ENCODE data around the gene NEURL1.
"Not testable (repeated sequence)": the region's sequence is repeated elsewhere in the genome, so short reads cannot be mapped to it uniquely, and the experiment has no call there.

The NEURL1 gene

DNA sequence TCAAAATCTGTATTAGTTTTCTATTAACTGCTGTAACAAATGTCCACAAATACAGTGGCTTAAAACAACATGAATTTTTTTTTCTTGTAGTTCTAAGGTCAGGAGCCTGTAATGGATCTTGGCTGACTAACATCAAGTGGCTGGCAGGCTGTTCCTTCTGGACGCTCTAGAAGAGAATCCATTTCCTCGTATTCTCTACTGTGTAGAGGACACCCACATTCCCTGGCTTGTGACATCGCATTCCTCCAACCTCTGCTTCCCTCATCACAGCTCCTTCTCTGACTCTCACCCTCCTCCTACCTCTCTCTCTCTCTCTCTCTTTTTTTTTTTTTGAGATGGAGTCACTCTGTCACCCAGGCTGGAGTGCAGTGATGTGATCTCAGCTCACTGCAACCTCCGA lies 30.0 kb upstream of the NEURL1 start:
- DNase-seq: no peak

DNA sequence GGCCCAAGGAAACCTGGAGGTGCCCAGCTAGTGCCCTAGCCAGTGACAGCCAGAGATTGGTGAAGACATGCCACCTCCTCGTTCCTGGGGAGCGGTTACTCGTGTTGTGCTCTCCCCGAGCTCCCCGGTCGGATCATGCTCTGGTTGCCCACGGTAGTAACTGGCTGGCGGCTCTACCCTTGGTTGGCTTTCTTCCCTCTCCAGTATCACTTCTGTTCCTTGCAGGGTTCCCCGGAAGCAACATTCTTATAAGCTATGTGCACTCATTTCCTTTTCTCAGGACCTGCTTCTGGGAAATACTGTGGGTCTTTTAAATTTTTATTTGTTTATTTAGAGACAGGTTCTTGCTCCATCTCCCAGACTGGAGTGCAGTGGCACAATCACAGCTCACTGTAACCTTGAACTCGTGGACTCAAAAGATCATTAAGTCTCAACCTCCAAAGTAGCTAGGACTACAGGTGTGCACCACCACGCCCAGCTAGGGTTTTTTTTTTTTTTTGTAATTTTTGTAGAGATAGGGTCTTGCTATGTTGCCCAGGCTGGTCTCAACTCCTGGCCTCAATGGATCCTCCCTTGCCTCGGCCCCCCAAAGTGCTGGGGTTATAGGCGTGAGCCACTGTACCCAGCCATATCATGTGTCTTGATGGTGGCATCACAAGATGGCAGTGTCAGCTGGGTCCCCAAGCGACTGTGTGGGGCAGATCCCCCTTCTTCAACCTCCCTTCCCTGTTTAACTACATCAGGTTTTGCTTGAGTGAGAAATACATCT lies 27.9 kb upstream of the NEURL1 start:
- DNase-seq: no peak

DNA sequence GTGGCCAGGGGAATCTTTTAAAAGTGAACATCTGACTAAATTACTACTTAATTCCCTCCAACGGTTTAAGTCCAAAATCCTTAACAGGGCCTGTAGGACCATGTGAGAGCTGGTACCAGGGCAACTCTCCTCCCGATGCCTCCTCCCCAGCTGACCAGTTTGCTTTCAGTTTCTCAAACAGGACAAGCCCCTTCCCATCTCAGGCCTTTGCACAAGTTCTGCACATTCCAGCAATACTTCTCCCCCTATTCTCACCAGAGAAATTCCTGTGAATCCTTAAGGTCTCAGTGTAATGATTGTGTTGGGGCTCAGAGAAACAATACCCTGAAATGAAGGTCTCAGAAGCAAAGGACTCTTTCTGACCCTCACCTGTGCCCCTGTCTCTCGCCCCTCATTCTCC lies 26.8 kb upstream of the NEURL1 start:
- DNase-seq: no peak

DNA sequence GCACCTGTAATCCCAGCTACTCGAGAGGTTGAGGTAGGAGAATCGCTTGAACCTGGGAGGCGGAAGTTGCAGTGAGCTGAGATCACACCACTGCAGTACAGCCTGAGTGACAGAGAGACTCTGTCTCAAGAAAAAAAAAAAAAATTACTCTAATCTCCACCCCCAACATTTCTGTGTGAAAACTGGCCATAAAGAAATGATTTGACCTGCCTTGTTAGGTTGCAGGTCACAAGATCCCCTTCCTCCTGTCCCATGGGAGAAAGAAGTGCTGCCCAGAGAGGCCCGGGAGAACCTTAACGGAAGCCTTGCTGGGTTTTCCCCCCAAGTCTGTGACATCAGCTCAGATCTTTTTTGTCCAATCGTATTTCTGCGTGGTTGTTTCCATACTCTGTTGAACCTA lies 26.1 kb upstream of the NEURL1 start:
- DNase-seq: no peak

DNA sequence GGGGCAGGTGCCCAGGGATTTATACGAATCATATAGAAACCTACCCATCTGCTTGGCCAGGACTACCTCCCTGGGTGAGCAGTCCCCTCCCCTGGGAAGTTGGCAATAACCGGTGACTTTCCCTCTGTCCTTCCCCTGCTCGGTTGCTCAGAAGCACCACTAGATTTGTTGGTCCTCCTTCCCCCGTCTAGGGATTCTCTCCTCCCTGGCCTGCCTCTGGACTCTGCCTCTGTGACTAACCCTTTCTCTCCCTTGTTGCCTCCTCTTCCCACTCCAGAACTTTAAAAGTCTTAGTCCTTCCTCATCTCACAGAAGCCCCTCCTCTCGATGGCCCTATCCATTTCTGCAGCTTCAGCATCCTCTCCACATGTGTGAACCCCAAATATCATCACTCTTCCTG lies 24.3 kb upstream of the NEURL1 start:
- DNase-seq: no peak

DNA sequence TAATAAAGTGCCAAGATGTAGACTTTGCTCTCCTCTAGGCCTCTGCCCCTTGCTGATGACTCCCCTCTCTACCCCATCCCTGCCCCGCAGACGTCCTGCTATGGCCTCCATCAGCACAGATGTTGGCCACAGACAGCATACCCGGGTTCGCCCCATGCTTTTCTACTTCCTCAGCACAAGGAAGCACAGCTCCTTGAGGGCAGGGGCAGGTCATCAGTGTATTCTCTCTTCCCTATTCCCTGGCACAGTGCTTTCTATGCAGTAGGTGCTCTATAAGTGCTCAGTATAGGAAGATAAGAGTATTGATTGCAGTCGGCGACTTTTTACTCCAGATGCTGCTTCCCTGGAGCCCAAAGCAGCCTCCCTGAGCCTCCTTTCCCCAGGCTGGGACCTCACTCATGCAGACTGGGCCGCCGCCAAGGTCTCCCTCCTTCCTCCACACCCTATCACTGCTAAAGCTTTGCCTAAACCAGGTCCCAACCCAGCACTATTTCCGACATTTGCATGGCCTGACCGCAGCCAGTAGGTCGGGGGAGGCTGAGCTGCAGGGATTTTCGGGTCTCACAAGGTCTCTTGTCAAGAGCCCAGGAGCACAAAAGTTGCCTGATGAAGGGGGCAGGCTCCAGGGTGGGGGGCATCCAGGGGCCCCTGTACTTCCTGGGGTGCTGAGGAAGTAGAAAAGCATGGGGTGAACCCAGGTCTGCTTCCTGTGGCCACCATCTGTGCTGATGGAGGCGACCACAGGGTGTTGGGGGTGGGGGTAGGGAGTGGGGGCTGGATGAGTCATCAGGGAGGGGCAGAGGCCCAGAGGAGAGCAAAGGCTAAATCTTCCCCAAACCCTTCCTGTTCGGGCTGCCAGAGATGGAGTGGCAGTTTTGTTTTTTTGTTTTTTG lies 22.5 kb upstream of the NEURL1 start:
- no peak for DNase-seq

DNA sequence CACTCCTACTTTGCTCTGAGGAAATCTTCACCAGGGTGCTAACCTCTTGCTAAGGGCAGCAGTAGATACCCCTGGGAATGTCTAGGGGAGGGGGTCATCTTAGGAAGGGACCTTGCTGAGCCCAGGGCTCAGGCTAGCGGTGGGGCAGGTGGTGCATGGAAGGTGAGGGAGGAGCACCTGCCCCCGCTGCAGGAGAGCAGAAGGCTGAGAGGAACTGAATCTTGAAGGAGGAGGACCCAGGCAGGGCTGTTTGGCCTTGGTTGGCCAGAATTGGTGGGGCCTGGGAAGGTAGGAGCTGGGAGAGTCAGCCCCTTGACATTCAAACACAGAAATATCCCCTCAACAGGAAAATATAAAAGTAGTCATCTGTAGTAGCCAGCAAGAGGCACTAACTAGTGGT lies 21.5 kb upstream of the NEURL1 start:
- no peak for DNase-seq

DNA sequence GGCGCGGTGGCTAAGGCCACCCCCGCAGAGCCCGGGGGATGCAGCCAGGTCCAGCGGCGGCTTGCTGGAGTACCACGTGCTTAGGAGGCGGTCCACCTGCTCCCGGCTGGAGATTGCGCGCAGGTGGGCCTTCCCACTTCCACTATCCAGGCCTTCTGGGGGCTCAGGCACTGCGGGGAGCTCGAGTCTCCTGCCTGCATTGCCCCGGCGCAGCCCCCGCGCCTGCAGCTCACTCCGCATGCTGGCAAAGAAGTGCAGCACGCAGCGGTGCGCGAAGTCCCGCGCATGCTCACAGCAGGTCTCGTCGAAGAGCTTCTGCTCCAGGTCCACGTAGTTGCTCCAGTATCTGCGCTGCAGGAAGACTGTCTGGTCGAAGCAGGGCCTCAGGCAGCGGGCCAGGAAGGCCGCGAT lies 20.2 kb upstream of the NEURL1 start:
- peak; percentile 42 for DNase-seq

DNA sequence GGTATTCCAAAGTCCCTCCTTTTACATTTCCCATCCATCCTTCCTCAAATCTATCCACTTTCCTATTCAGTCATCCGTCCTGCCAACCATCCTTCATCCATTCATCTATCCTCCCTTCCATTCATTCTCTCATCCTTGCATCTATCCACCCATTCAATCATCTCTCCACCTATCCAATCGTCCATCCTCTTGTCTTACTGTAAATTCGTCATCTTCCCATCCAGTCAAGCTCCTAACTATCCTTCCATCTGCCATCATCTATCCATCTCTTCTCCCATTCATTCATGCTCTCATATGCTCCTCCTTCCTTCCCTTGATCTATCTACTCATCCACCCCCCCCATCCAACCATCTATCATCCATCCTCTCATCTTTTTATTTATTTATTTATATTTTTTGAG lies 19.4 kb upstream of the NEURL1 start:
- DNase-seq: no peak

DNA sequence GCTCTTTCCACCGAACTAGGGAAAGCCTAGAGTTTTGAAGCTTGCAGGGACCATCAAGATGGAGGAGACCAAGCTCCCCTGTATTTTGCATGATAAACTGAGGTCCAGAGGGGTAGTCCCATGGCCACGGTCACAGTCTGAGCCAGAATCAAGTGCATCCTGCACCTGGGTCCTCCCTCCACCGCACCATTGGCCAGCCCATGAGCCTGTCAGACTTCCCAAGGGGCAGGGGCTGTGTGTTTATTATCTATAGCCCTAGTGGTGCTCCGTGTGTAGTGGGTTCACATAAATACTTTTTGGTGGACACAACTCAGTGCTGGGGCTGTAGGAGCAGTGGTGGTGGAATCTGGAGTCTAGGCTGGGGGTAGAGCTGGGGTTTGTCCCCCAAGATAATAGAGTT lies 18.1 kb upstream of the NEURL1 start:
- no peak for DNase-seq

DNA sequence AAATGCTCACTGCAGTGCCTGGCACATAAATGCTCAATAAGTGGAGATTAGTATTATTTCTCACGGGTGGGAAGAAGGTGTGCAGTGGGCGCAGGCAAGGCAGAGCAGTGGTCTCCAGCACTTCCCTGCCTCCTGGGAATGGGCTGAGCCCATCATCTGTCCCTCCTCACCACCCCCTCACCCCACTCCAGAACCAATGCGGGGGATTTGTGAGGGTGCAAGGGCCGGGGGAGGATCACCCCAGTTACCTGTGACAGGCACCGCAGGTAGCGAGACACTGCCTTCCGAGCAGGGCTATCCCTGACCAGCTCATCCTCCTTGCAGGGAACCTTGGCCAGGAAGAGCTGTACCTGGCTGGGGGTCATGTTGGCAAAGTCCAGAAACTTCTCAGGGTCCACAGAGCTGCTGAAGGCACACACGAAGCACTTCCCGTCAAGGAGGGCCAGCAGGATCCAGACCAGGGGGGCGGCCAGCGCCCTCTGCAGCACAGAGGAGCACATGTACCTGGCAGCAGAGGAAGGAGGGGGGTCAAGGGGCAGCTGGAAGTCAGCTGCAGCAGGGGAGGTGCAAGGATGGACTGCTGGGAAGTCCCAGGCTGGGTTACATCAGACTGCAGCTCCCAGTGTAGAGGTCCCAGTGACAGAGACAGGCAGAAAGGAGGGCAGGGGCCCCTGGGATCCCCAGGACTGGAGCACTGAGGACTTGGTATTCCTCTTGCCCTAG lies 17.3 kb upstream of the NEURL1 start:
- no peak for DNase-seq

DNA sequence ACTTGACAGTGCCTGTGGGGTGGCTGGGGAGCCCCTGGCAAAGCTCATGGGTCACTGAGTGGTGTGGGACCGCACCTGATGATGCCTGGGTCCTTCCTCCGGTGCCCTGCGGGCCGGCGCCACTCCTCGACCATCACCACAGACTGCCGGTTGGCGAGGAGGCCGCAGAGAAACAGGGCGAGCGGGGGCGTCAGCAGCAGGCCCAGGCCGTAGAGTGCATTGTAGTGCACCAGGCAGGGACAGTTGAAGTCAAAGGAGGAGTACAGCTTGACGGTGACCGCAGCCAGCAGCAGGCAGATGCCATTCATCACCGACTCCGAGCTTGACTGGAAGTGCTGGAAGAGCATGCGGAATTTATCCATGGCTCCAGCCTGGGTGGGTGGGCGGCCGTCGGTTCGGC lies 14.8 kb upstream of the NEURL1 start:
- DNase-seq: no peak

DNA sequence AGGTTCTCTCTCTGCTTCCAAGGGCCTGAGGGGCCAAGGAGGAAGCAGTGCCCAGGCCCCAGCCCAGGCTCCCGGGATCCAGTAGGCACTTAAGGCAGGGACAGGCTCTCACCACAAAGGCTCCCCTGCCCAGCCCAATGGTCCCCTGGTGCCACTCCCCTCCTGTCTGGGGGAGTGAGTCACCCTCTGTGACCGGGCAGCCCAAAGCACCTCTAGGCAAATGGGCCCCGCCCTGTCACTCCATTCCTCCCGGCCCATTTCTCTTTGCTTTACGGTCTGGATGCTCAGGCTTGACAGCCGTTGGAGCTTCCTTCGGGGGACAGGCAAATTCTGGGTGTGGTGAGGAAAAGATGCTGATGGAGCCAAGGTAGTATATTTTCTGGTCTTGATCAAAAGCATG lies 14.4 kb upstream of the NEURL1 start, which contains the start of gene CALHM3:
Gene CALHM3, minus strand, starts transcription at position 106 of the 400 bp plus-strand sequence. CDS start 208 bp downstream, outside the sequence.
- DNase-seq: no peak

DNA sequence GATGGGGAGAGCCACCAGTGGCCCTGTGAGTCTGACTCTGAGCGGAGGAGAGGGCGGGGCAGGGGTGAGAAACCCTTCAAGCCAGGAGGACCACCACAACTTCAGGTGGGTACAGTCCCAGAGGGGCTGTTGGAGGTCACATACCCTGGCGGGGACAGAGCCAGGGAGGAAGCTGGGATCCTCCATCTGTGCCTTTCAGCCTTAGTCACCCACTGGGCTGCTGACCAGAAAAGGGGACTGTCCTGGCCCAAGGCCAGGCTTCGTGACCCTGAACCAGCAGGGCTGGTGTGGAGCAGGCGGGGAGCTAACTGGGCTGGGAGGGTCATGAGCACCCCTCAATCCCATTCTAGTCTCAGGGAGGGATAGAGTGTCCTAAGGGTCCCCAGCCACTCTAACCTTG lies 13.0 kb upstream of the NEURL1 start:
- DNase-seq: no peak

DNA sequence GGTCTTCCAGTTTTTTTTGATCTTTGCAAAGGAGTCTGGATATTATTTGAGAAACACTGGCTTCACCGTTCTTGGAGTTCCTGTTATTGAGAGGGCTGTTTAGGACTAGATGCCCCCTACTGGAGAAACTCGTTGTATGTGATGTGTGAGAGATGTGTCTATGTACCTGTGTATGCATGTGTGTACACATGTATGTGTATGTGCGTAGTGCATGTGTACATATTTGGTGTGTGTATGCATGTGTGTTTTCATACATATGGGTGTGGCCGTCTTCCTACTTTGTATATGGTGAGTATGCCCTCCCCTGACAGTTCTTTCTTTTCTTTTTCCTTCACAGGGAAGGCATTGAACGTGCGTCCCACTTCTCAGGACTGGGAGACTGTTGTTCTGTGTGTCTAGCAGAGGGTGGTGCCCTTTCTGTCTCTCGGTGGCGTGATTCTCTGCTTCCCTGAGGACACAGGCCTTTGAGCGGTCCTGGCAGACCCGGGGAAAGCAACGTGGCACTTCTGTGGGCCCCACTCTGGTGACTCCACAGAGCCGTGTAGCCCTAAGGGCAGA lies 11.5 kb upstream of the NEURL1 start:
- peak; percentile 39 for DNase-seq

DNA sequence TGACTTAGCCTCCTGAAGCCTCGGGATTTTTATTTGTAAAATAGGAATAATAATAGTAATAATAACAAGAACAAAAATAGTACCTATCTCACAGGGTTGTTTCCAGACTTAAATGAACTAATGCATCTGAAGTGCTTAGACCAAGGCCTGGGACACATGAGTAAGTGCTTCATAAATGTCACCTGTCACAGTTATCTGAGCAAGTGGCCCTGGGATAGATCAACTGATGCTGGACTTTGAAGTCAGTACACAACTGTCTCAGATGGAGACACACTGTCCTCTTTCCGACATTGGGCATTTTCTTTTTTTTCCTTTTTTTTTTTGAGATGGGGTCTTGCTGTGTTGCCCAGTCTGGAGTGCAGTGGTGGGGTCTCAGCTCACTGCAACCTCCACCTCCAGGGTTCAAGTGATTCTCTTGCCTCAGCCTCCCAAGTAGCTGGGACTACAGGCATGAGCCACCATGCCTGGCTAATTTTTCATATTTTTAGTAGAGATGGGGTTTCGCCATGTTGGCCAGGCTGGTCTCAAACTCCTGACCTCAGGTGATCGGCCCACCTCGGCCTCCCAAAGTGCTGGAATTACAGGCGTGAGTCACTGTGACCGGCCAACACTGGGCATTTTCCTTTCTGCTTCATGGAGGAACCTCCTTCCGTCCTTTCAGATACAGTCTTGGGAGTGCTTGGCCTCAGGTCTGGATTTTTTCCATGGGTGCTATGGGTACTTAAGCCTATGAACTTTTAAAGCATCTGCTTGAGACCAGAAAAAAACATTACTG lies 6.7 kb upstream of the NEURL1 start:
- not testable (repeated sequence) for DNase-seq

DNA sequence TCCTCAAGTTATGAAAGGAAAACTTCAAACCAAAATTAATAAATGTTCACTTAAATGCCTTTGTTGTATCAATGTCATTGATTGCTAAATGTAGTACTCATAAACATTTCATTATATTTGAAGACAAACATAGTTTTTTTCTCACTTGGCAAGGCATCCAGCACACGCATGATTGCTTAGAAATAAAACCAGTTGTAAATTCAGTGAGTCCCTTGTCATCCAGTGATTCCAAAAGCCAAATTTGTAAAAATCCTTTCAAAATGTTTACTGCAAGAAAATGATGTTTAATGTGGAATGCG lies 6.1 kb upstream of the NEURL1 start:
- DNase-seq: no peak

DNA sequence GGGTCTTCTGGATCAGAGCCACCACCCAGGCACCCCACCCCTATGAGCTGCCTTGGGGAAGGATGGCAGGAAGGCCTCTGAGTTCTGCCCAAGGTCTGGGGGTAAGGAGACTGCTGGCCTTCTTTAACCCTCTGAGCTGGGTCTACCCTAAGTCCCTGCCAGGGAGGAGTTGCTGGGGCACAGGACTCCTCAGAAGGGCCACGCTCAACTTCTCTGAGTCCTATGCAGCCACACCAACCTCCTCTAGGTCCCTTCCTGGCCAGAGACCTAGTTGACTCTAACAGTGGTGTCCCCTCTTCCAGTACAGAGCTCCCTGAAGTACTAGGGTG lies 2.6 kb upstream of the NEURL1 start:
- no peak for DNase-seq

DNA sequence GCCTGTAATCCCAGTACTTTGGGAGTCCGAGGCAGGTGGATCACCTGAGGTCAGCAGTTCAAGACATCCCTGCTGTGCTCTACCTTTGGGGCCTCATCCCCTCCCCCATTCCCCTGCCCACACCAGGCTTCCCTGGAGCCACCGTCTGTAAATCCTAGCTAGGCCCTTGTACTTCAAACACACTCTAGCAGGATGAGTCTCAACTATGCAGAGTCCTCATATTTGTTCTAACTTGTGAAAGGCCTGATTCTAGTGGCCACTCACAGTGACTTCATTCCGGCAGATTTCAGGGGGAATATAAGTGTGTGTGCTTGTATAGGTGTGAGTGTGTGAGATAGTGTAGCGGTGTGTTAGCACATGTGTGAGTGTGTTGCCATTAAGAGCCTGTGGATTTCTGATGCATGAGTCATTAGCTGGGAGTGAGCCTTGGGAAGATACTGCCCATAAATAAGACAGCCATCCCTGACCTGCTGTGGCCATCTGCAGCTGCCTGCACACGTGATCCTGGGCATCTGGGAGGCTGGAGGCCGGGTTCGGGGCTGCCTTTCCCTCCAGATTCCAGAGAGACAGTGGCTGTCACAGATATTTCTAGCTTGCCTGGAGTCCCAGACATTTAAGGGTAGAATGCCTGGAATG lies 1.7 kb upstream of the NEURL1 start:
- DNase-seq: peak; percentile 62

DNA sequence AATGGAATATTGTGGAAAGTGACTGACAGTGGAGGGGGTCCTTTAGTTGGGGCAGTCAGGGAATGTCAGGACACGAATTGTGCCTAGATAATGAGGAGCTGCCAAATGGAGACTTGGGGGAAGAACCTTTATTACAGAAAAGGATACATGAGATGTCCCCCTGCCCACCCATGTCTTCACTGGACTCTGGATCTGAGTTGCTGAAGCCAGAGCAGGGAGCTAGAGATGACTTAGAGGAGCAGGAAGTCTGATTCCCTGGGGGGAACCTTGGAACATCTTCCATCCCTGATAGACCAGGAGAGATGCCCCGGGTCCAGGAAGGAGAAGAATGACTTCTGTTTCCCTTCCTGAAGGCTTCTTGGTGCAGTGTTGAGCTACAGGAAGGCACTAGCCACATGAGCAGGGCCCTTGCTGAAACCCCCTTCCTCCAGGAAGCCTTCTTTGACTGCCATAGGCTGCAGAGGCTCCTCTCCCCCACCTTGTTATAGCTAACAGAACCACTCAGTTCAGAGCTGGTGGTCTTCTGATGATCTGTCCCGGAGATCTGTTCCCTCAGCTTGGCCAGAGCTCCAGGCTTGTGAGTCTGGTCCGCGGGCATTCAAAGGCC lies 747 bp upstream of the NEURL1 start:
- peak; percentile 23 for DNase-seq

All from retina (tissue), 1 donor.